22Rv1 (cell line): ENCODE measurements around the gene STIM1.

Experiments
- ZFX ChIP-seq: fragments of 450-650 bp; IDR thresholded peaks from 2 replicates; pipeline ENCODE4 v1.6.1; 2017; ENCODE audit warnings: antibody characterized with exemption, borderline replicate concordance
- TF ChIP-seq, protein P1 (sequence below): fragments of 450-650 bp; IDR thresholded peaks from 2 replicates; pipeline ENCODE4 v1.5.1; 2017; ENCODE audit warnings: mild to moderate bottlenecking

DNA sequence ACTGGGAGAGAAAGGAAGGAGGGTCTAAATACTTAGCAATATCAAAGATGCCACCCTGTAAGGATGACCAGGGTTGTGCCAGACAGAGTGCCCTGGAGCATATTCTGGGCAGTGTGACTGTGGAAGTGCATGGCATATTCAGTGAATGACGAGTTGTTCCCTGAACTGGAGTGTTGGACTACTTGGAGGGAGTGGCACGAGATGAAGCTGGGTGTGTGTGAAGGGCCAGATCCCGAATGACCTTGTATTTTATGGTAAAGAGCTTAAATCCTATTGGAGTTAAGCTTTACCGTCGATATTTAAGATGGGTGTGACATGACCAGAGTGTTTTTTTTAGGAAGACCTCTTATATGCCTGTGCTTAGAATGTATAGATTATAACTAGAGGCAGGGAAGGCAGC, 48.8 kb downstream of the STIM1 start:
- TF ChIP-seq, protein P1, sequence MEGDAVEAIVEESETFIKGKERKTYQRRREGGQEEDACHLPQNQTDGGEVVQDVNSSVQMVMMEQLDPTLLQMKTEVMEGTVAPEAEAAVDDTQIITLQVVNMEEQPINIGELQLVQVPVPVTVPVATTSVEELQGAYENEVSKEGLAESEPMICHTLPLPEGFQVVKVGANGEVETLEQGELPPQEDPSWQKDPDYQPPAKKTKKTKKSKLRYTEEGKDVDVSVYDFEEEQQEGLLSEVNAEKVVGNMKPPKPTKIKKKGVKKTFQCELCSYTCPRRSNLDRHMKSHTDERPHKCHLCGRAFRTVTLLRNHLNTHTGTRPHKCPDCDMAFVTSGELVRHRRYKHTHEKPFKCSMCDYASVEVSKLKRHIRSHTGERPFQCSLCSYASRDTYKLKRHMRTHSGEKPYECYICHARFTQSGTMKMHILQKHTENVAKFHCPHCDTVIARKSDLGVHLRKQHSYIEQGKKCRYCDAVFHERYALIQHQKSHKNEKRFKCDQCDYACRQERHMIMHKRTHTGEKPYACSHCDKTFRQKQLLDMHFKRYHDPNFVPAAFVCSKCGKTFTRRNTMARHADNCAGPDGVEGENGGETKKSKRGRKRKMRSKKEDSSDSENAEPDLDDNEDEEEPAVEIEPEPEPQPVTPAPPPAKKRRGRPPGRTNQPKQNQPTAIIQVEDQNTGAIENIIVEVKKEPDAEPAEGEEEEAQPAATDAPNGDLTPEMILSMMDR: no peak
- TF ChIP-seq ZFX: no peak
